Effector CD4-positive, alpha-beta T cell (primary cell): Measurements from ENCODE around the gene PCDHB7.
"Not testable (repeated sequence)": the region's sequence is repeated elsewhere in the genome, so short reads cannot be mapped to it uniquely, and the experiment has no call there.

Experiments used
- DNase-seq: peaks from one replicate; pipeline ENCODE4 v3.0.0-alpha.2; 2020

Gene PCDHB7

DNA sequence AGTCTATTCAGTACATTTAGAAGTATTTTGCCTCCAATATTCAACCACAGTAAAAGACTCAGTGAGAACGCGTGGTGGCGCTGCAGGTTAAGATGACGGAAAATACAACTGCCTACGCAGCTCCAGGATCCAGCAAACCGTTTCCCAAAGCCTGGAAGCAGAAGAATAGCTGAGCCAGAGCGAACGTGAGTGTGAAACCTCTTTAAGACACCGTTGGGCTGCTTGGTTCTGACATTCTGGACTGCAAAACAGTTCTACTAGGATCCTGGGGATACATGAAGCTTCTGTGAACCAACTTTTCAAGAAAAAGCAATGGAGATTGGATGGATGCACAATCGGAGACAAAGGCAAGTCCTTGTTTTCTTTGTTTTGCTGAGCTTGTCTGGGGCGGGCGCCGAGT lies 9.8 kb downstream of the PCDHB7 start, which contains the start of gene PCDHB16:
PCDHB16 (plus strand) TSS at position 140 of the 400 bp plus-strand sequence; CDS start at position 313, 173 bp downstream.
- no peak for DNase-seq

DNA sequence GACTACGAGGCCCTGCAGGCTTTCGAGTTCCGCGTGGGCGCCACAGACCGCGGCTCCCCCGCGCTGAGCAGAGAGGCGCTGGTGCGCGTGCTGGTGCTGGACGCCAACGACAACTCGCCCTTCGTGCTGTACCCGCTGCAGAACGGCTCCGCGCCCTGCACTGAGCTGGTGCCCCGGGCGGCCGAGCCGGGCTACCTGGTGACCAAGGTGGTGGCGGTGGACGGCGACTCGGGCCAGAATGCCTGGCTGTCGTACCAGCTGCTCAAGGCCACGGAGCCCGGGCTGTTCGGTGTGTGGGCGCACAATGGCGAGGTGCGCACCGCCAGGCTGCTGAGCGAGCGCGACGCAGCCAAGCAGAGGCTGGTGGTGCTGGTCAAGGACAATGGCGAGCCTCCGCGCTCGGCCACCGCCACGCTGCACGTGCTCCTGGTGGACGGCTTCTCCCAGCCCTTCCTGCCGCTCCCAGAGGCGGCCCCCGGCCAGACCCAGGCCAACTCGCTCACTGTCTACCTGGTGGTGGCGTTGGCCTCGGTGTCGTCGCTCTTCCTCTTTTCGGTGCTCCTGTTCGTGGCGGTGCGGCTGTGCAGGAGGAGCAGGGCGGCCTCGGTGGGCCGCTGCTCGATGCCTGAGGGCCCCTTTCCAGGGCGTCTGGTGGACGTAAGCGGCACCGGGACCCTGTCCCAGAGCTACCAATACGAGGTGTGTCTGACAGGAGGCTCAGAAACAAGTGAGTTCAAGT lies 11.8 kb downstream of the PCDHB7 start:
- DNase-seq: not testable (repeated sequence)

DNA sequence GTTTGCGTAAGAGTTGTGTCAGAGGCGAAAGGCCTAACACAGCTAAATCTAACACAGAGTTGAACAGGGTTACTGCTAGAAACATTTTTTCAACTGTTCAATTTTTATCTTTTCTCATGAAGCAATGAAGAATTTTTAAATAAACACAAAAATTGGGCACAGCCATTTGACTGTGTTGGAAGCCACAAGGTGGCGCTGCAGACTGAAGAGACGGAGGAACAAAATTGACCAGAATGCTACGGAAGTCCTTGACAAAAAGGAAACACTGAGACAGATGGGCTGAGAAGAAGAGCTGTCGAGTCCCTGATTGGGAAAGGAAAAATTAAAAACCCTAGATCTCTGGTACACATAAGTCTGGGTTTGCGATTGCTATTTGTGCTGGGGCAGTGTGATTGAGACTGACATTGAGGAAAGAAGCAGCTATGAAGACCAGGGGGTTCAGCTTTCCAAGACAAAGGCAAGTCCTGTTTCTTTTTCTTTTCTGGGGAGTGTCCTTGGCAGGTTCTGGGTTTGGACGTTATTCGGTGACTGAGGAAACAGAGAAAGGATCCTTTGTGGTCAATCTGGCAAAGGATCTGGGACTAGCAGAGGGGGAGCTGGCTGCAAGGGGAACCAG lies 14.6 kb downstream of the PCDHB7 start, which contains the start of gene PCDHB9:
PCDHB9 (plus strand) TSS at position 265 of the 616 bp plus-strand sequence; CDS start at position 423, 158 bp downstream.
- no peak for DNase-seq

DNA sequence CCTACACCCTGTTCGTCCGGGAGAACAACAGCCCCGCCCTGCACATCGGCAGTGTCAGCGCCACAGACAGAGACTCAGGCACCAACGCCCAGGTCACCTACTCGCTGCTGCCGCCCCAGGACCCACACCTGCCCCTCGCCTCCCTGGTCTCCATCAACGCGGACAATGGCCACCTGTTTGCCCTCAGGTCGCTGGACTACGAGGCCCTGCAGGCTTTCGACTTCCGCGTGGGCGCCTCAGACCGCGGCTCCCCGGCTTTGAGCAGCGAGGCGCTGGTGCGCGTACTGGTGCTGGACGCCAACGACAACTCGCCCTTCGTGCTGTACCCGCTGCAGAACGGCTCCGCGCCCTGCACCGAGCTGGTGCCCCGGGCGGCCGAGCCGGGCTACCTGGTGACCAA lies 16.2 kb downstream of the PCDHB7 start:
- DNase-seq: not testable (repeated sequence)

DNA sequence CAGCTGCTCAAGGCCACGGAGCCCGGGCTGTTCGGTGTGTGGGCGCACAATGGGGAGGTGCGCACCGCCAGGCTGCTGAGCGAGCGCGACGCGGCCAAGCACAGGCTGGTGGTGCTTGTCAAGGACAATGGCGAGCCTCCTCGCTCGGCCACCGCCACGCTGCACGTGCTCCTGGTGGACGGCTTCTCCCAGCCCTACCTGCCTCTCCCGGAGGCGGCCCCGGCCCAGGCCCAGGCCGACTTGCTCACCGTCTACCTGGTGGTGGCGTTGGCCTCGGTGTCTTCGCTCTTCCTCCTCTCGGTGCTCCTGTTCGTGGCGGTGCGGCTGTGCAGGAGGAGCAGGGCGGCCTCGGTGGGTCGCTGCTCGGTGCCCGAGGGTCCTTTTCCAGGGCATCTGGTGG lies 16.7 kb downstream of the PCDHB7 start:
- not testable (repeated sequence) for DNase-seq

DNA sequence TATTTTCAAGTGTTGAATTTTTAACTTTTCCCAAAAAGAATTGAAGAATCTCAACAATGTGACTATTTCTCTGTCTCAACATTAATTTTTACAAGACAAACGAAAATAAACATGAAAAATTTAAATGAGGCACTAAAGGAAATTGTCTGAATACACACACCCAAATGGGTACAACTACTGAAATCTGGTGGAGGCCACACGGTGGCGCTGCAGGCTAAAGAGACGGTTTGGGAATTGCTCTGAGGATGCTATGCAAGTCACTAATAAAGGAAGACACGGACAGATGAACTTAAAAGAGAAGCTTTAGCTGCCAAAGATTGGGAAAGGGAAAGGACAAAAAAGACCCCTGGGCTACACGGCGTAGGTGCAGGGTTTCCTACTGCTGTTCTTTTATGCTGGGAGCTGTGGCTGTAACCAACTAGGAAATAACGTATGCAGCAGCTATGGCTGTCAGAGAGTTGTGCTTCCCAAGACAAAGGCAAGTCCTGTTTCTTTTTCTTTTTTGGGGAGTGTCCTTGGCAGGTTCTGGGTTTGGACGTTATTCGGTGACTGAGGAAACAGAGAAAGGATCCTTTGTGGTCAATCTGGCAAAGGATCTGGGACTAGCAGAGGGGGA lies 19.8 kb downstream of the PCDHB7 start, which contains the start of gene PCDHB10:
PCDHB10 (plus strand) TSS at position 244 of the 616 bp plus-strand sequence; CDS start at position 444, 200 bp downstream.
- no peak for DNase-seq

DNA sequence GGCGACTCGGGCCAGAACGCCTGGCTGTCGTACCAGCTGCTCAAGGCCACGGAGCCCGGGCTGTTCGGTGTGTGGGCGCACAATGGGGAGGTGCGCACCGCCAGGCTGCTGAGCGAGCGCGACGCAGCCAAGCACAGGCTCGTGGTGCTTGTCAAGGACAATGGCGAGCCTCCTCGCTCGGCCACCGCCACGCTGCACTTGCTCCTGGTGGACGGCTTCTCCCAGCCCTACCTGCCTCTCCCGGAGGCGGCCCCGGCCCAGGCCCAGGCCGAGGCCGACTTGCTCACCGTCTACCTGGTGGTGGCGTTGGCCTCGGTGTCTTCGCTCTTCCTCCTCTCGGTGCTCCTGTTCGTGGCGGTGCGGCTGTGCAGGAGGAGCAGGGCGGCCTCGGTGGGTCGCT lies 21.9 kb downstream of the PCDHB7 start:
- not testable (repeated sequence) for DNase-seq

DNA sequence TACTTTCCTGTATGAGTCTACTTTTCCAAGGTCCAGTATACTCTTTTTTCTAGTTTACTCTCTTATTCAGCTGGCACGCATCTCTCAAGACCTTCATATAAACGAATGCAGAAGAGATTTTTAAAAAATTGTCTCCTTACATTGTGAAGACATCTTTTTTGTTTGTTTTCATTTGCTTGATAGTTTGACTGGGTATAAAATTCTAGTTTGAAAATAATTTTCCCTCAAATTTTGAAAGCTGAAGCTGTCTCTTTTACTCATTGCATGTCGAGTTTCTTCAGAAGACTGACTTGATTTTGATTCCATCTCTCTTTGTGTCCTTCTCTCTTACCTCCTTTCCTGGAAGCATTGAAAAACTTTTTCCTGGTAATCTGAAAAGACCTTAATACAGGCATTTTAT lies 23.9 kb downstream of the PCDHB7 start:
- no peak for DNase-seq

DNA sequence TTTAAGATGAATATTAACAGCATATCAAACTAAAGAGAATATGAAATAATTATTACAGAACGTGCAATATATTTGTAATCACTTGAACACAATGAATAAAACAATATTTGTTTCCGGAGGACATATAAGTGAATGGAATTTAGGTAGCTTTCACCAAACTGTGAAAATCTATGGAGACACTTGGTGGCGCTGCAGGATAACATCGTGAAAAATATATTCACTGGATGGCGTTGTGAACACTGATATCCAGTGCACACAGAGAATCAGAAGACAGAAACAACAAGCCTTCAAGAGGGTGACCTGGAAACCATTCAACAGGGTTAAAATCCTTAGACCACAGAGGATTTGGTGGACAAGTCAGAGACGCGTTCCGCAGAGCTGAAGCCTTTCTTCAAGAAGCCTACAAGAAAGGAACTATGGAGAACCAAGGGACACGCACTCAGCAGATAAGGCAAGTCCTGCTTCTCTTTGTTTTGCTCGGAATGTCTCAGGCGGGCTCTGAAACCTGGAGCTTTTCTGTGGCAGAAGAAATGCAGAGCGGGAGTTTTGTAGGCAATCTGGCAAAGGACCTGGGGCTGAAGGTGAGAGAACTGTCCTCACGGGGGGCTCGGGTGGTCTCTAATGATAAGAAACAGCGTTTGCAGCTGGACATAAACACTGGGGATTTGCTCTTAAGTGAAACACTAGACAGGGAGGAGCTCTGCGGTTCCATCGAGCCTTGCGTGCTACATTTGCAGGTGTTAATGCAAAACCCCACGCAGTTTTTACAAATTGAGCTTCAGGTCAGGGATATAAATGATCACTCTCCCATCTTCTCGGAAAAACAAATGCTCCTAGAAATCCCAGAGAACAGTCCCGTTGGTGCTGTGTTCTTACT lies 27.2 kb downstream of the PCDHB7 start, which contains the start of gene PCDHB11:
PCDHB11 (plus strand) TSS at position 269 of the 877 bp plus-strand sequence; CDS start at position 417, 148 bp downstream.
- no peak for DNase-seq

DNA sequence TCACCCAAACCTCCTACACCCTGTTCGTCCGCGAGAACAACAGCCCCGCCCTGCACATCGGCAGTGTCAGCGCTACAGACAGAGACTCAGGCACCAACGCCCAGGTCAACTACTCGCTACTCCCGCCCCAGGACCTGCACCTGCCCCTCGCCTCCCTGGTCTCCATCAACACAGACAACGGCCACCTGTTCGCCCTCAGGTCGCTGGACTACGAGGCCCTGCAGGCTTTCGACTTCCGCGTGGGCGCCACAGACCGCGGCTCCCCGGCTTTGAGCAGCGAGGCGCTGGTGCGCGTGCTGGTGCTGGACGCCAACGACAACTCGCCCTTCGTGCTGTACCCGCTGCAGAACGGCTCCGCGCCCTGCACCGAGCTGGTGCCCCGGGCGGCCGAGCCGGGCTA lies 28.7 kb downstream of the PCDHB7 start:
- not testable (repeated sequence) for DNase-seq

DNA sequence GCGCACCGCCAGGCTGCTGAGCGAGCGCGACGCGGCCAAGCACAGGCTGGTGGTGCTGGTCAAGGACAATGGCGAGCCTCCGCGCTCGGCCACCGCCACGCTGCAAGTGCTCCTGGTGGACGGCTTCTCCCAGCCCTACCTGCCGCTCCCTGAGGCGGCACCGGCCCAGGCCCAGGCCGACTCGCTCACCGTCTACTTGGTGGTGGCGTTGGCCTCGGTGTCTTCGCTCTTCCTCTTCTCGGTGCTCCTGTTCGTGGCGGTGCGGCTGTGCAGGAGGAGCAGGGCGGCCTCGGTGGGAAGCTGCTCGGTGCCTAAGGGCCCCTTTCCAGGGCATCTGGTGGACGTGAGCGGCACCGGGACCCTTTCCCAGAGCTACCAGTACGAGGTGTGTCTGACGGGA lies 29.2 kb downstream of the PCDHB7 start:
- DNase-seq: not testable (repeated sequence)

DNA sequence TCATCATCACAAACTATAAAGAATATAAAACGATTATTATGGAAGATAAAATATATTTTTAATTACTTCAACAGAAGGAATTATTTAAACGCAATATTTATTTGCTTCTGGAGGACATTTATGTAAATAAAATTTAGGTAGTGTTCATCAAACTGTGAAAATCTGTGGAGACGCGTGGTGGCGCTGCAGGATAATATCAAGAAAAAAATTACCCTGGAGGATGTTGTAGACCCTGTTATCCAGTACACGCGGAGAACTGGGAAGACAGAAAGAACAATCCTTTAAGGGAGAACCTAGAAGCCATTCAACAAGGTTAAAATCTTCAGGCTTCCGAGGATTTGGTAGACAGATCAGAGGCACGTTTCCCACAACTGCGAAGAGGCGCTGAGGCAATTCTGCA lies 36.0 kb downstream of the PCDHB7 start, which contains the start of gene PCDHB12:
PCDHB12 (plus strand) TSS at position 242 of the 400 bp plus-strand sequence. CDS start 189 bp downstream, outside the sequence.
- DNase-seq: no peak

DNA sequence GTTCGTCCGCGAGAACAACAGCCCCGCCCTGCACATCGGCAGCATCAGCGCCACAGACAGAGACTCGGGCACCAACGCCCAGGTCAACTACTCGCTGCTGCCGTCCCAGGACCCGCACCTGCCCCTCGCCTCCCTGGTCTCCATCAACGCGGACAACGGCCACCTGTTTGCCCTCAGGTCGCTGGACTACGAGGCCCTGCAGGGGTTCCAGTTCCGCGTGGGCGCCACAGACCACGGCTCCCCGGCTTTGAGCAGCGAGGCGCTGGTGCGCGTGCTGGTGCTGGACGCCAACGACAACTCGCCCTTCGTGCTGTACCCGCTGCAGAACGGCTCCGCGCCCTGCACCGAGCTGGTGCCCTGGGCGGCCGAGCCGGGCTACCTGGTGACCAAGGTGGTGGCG lies 37.8 kb downstream of the PCDHB7 start:
- not testable (repeated sequence) for DNase-seq

DNA sequence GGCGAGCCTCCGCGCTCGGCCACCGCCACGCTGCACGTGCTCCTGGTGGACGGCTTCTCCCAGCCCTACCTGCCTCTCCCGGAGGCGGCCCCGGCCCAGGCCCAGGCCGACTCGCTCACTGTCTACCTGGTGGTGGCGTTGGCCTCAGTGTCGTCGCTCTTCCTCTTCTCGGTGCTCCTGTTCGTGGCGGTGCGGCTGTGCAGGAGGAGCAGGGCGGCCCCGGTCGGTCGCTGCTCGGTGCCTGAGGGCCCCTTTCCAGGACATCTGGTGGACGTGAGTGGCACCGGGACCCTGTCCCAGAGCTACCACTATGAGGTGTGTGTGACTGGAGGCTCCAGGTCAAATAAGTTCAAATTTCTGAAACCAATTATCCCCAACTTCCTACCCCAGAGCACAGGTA lies 38.4 kb downstream of the PCDHB7 start:
- DNase-seq: not testable (repeated sequence)

DNA sequence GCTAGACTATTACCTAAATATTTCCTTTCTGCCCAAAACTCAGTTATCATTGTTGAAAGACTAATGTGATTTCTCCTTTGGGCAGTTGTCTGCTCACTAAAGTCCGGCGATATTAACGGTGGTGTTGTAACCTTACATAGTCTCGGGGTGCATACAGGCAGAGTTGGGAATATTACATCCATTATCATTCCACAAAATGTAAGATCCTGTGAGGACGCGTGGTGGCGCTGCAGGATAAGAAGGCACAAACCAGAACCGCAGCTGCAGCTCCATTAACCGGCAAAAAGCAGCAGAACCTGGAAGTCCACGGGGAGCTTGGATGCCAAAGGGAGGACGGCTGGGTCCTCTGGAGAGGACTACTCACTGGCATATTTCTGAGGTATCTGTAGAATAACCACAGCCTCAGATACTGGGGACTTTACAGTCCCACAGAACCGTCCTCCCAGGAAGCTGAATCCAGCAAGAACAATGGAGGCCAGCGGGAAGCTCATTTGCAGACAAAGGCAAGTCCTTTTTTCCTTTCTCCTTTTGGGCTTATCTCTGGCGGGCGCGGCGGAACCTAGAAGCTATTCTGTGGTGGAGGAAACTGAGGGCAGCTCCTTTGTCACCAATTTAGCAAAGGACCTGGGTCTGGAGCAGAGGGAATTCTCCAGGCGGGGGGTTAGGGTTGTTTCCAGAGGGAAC lies 41.4 kb downstream of the PCDHB7 start, which contains the start of gene PCDHB13:
PCDHB13 (plus strand) TSS at position 264 of the 684 bp plus-strand sequence; CDS start at position 469, 205 bp downstream.
- DNase-seq: not testable (repeated sequence)

DNA sequence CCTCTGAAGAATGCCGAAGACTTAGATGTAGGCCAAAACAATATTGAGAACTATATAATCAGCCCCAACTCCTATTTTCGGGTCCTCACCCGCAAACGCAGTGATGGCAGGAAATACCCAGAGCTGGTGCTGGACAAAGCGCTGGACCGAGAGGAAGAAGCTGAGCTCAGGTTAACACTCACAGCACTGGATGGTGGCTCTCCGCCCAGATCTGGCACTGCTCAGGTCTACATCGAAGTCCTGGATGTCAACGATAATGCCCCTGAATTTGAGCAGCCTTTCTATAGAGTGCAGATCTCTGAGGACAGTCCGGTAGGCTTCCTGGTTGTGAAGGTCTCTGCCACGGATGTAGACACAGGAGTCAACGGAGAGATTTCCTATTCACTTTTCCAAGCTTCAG lies 42.1 kb downstream of the PCDHB7 start:
- DNase-seq: not testable (repeated sequence)

DNA sequence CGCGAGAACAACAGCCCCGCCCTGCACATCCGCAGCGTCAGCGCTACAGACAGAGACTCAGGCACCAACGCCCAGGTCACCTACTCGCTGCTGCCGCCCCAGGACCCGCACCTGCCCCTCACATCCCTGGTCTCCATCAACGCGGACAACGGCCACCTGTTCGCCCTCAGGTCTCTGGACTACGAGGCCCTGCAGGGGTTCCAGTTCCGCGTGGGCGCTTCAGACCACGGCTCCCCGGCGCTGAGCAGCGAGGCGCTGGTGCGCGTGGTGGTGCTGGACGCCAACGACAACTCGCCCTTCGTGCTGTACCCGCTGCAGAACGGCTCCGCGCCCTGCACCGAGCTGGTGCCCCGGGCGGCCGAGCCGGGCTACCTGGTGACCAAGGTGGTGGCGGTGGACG lies 43.1 kb downstream of the PCDHB7 start:
- not testable (repeated sequence) for DNase-seq

DNA sequence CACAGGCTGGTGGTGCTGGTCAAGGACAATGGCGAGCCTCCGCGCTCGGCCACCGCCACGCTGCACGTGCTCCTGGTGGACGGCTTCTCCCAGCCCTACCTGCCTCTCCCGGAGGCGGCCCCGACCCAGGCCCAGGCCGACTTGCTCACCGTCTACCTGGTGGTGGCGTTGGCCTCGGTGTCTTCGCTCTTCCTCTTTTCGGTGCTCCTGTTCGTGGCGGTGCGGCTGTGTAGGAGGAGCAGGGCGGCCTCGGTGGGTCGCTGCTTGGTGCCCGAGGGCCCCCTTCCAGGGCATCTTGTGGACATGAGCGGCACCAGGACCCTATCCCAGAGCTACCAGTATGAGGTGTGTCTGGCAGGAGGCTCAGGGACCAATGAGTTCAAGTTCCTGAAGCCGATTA lies 43.6 kb downstream of the PCDHB7 start:
- not testable (repeated sequence) for DNase-seq

DNA sequence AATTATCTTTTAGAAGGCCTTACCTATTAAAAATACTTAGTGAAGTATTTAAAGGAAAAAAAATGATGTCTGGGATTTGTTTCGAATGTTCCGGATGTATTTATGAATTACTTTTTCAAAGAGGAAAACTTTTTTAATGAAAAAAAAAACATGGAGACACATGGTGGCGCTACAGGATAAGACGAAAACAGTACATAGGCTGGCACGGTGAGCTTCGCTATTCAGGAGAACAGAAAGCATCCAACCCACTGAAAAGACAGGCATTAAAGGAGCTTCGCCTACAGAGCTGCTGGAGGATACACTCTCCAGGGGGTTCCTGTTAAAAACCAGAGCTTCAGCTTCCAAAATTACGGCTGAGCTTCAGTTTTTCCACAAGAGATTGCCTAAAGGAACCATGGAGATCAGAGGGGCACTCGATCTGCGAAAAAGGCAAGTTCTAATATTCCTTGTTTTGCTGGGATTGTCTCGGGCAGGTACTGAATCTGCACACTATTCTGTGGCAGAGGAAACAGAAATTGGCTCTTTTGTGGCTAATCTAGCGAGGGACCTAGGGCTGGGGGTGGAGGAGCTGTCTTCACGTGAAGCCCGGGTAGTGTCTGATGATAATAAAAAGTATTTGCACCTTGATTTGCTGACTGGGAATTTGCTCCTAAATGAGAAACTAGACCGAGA lies 50.8 kb downstream of the PCDHB7 start, which contains the start of gene PCDHB14:
PCDHB14 (plus strand) TSS at position 232 of the 672 bp plus-strand sequence; CDS start at position 395, 163 bp downstream.
- no peak for DNase-seq

DNA sequence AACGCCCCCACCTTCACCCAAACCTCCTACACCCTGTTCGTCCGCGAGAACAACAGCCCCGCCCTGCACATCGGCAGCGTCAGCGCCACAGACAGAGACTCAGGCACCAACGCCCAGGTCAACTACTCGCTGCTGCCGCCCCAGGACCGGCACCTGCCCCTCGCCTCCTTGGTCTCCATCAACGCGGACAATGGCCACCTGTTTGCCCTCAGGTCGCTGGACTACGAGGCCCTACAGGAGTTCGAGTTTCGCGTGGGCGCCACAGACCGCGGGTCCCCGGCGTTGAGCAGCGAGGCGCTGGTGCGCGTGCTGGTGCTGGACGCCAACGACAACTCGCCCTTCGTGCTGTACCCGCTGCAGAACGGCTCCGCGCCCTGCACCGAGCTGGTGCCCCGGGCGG lies 52.4 kb downstream of the PCDHB7 start:
- not testable (repeated sequence) for DNase-seq

DNA sequence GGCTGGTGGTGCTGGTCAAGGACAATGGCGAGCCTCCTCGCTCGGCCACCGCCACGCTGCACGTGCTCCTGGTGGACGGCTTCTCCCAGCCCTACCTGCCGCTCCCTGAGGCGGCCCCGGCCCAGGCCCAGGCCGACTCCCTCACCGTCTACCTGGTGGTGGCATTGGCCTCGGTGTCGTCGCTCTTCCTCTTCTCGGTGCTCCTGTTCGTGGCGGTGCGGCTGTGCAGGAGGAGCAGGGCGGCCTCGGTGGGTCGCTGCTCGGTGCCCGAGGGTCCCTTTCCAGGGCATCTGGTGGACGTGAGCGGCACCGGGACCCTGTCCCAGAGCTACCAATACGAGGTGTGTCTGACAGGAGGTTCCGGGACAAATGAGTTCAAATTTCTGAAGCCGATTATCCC lies 53.0 kb downstream of the PCDHB7 start:
- DNase-seq: not testable (repeated sequence)
